A673 (cell line): ENCODE data around the gene RNU1-4.

Experiments used
- EZH2 ChIP-seq: fragments of 200-600 bp; sonication (generic); IDR thresholded peaks from 2 replicates; pipeline ENCODE4 v1.6.1; 2017; ENCODE audit warnings: borderline replicate concordance, low read depth, mild to moderate bottlenecking, mixed read lengths, antibody characterized with exemption, low read length; ENCODE audit not compliant: poor library complexity, severe bottlenecking
- TF ChIP-seq, protein P1 (sequence below): fragments of 300-800, 200-600 bp; sonication (generic); conservative IDR thresholded peaks from 2 replicates; pipeline ENCODE4 v1.5.1; 2017; ENCODE audit warnings: low read depth, mild to moderate bottlenecking, antibody characterized with exemption, low read length, moderate library complexity, mixed read lengths

DNA sequence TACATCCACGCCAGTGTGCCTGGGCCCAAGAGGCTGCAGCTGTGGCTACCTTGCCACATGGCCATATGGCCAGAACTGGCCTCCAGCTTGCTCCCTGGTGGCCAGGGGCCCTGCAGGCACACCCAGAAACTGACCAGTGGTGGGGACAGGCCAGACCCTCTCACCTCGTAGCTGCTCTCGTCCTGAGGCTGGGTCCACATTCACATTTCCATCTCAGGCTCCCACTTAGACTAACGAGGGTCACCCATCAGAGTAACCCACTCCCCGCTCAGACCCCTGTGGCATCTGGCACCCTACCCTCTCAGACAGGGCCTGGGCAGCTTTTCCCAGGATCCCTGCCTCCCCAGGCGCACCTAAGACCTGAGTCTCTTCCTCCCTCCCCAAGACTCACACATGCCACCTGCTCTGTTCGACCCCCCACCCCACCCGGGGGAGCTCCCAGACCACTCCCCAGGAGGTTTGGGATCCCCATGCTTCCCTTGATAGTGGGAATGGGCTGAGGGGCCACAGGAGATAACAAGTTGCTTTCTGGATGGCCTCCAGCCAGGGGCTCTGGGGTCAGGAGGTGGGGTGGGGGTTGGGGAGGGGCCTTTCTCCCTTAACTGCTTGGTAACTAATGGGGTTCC, 21.3 kb upstream of the RNU1-4 start:
- TF ChIP-seq, protein P1, sequence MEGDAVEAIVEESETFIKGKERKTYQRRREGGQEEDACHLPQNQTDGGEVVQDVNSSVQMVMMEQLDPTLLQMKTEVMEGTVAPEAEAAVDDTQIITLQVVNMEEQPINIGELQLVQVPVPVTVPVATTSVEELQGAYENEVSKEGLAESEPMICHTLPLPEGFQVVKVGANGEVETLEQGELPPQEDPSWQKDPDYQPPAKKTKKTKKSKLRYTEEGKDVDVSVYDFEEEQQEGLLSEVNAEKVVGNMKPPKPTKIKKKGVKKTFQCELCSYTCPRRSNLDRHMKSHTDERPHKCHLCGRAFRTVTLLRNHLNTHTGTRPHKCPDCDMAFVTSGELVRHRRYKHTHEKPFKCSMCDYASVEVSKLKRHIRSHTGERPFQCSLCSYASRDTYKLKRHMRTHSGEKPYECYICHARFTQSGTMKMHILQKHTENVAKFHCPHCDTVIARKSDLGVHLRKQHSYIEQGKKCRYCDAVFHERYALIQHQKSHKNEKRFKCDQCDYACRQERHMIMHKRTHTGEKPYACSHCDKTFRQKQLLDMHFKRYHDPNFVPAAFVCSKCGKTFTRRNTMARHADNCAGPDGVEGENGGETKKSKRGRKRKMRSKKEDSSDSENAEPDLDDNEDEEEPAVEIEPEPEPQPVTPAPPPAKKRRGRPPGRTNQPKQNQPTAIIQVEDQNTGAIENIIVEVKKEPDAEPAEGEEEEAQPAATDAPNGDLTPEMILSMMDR, result no peak
- TF ChIP-seq EZH2, result no peak
